GM12872 (cell line): ENCODE data around the gene TIMM8A.

Source experiments
- TF ChIP-seq, protein P1 (sequence below): IDR thresholded peaks from 3 replicates; pipeline ENCODE4 v1.5.1; 2011; ENCODE audit warnings: low read depth, mild to moderate bottlenecking, low read length, moderate library complexity; ENCODE audit not compliant: insufficient read depth

TIMM8A gene

DNA sequence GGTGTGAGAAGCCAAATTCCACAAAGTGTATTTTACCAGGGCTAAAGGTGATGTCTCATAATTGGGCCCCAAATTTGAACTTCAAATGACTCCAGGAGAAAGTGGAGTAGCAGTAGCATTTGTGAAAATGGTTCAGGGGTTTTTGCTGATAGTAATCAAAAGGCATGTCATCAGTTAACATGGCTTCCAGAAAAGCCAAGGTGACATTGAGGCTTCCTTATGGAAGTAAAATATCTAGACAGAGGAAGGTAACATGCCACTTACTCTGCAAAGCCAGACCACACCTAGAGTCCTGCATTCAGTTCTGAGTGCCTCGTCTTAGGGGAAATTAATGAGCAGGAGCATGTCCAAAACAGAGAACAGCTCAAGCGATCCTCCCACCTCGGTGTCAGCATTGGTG, 40.1 kb upstream of the TIMM8A start:
- TF ChIP-seq, protein P1, sequence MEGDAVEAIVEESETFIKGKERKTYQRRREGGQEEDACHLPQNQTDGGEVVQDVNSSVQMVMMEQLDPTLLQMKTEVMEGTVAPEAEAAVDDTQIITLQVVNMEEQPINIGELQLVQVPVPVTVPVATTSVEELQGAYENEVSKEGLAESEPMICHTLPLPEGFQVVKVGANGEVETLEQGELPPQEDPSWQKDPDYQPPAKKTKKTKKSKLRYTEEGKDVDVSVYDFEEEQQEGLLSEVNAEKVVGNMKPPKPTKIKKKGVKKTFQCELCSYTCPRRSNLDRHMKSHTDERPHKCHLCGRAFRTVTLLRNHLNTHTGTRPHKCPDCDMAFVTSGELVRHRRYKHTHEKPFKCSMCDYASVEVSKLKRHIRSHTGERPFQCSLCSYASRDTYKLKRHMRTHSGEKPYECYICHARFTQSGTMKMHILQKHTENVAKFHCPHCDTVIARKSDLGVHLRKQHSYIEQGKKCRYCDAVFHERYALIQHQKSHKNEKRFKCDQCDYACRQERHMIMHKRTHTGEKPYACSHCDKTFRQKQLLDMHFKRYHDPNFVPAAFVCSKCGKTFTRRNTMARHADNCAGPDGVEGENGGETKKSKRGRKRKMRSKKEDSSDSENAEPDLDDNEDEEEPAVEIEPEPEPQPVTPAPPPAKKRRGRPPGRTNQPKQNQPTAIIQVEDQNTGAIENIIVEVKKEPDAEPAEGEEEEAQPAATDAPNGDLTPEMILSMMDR: no peak

DNA sequence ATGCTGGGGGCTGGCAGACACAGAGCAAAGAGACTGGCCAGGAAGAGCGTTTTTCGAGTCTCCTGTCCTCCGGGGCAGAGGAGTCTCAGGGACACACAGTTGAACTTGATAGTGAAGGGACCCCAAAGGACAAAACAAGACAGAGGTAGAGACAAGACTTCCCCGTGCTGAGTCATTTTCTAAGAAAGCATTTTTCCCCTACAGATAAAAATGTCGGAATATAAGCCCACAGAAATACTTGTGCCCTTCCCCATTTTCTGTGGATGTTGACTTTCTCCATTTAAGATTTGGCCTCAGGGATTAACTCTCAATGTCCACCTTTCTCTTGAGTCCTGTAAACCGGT, 38.0 kb upstream of the TIMM8A start:
- TF ChIP-seq, protein P1: no peak

DNA sequence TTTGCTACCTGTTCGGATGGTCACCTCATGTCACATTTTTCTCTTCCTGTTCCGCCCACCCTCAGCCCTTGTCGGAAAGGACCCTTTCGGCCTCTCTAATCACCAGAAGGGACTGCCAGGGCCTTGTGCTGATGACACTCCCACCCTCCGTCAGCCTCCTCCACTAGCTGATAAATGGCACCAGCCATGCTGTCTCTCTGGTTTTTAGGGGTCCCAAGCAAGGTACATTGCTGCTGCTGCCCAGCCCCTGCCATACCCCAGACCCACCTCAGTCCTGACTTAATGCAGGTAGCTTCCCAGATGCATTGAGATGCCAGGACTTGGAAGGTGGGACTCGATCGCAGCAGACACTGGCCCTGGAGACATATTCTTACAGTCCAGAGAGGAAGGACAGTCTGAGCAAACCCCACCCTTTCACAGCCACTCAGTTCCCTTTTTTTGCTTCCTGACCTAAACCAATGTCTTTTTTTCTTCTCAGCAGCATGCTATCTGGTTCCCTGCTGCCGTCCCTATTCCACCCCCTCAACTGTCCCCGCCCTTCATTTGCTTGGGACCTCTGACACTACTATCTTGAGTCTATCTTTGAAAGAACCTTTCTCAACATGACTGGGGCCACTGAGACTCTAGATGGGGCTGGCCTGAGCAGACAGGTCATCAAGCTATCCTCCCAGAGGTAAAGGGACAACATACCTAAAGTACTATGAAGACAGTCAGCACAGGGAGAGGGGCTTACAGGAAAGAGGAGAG, 37.4 kb upstream of the TIMM8A start, which contains the start of gene BTK:
Gene BTK, minus strand, starts transcription at position 397 of the 747 bp plus-strand sequence. CDS start 10,907 bp downstream, outside the sequence.
- TF ChIP-seq, protein P1: no peak

DNA sequence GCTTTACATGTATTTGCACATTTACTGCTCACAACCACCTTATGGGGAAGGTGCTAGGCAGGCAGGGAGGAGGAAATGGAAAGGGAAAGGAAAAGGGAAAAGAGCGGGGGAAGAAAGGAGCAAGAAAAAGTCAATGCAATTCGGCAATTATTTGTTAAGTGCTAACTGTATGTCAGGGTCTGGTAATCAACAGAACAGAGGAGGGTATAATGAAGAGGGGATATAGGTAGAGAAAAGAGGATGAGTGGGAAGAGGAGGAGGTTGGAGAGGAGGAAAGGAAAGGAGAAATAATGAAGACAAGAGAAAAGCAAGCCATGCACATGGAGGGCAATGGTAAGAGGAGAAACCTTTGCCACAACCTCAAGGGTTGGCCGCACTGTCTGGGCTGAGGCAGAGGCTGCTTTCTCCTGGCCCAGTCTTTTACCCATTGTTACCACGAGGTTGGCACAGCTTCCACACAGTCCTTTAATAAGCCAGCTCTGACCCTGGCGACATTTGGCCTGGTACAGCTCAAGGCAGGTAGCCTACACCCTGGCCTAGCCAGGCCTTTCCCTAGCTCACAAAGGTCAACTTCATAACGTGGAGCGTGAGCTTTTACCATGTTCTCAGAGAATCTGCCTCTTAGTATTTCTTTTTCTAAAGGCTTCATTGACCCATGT, 36.6 kb upstream of the TIMM8A start:
- TF ChIP-seq, protein P1: no peak

DNA sequence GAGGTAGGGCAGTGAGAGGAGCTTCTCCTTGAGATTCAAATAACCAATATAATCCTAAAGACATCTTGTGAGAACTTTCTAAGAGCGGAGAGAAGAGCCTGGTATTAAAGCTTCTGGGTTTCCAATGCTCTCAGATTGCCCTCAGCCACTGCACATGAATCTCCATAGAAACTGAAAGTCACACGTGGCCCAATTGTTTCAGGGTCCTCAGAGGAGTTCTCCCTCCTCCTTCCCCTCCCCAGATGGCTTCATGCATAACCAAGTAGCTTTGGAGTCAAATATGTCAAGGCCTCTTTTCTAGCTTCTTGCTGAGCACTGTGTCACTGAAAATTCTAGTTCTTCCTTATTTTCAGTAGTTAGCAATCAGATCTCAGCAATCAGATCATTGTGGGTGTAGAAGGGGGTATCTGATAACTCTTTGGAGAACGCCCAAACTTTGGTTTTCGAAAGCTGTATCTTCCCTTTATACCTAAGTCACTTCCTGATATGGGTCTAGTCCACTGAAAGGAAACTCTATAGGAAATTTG, 35.2 kb upstream of the TIMM8A start:
- TF ChIP-seq, protein P1: no peak

DNA sequence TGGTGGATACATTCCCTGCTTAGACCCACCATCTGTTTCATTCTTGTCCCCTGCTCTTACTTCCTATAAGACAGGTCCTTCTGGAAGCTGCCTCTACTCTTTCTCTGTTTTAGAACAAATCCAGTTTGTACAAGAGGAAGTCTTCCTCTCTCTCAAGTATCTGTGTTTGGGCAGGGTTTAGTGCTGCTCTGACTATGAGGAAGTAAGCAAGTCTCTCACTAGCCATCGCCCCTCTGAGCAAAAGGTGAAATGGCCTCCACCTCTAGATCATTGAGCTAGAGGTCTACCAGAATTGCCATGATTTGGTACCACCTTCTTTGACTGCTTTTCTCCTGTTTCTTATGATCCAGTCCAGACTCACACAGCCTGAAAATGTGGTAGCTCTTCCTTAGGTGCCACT, 29.0 kb upstream of the TIMM8A start:
- TF ChIP-seq, protein P1: no peak

DNA sequence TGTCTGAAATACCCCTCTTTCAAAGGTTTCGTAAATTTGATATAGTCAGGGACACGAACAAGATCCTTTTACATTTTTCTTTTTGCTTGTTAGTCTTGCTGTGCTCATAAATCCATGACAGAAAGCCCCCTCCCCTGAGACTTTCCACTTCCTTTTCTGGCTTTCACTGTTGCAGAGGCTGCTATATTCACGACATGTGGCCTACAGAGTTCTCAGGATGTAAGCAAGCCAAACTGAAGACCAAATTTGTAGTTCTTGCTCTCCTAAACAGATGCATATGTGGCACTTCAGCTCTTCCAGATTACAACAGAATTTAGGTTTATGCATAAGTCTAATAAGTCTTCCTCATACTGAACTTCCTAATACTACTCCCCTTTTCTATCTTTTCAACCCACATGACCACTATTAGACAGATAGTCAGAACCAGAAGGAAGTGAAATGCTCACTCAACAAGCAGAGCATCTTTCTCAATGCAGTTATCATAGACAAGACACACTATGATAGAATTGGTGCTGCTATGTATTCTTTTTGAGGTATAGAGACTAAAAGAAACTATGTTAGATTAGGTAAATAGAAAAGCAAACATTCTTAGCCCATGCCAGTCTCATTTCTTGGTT, 22.5 kb upstream of the TIMM8A start:
- TF ChIP-seq, protein P1: no peak
